HAP-1 (cell line): Measurements from ENCODE around the gene CREB1.

Experiments used
- DNase-seq, 2 experiments: peaks; one replicate each; pipeline ENCODE4 v3.0.0-alpha.2; 2016 to 2020; ENCODE audit warnings: low spot score in 2 of 2
- H3K27me3 ChIP-seq: fragments of 250-450 bp; sonication (Bioruptor Pico); 2 replicates; pipeline ENCODE4 v1.5.1; 2020; ENCODE audit warnings: low read depth, mild to moderate bottlenecking, moderate library complexity
- H3K36me3 ChIP-seq: fragments of 250-450 bp; sonication (Bioruptor Pico); replicated peaks from 2 replicates; pipeline ENCODE4 v1.5.1; 2020; ENCODE audit warnings: mild to moderate bottlenecking
- H3K4me1 ChIP-seq: fragments of 250-450 bp; sonication (Bioruptor Pico); 2 replicates; pipeline ENCODE4 v1.5.1; 2020; ENCODE audit warnings: mild to moderate bottlenecking
- H3K4me3 ChIP-seq: fragments of 250-450 bp; sonication (Bioruptor Pico); 2 replicates; pipeline ENCODE4 v1.5.1; 2020; ENCODE audit warnings: mild to moderate bottlenecking, moderate library complexity
- H3K9me3 ChIP-seq: fragments of 250-450 bp; sonication (Bioruptor Pico); 2 replicates; pipeline ENCODE4 v1.5.1; 2020; ENCODE audit warnings: mild to moderate bottlenecking, moderate library complexity
- in situ Hi-C: fragments of 300-500 bp; cut with MboI; formaldehyde crosslinking; loops from 3 replicates; pipeline ENCODE4 v1.14.3; 2020; ENCODE audit warnings: low sequenced_read_pairs, inconsistent platforms, mixed read lengths

CREB1 gene

GRCh38 chr2:207593277-207593676, 63.5 kb downstream of the CREB1 start:
- in situ Hi-C loops: no loop called here
- no peak for DNase-seq
- Histone ChIP-seq H3K9me3 (no peaks in the 10 kb centered on the region; the same call in 1 of the 2 replicates), H3K36me3 (peaks cover 24% of the 10 kb centered on the region), H3K4me1 (no peaks in the 10 kb centered on the region), H3K4me3 (no peak overlapping the region), H3K27me3 (no peaks in the 10 kb centered on the region)

- in situ Hi-C loops: no loop called here
- H3K4me1 ChIP-seq: no peaks in the 10 kb centered on the region
- H3K9me3 ChIP-seq: no peaks in the 10 kb centered on the region; the same call in 1 of the 2 replicates
- peaks cover 24% of the 10 kb centered on the region for H3K36me3 ChIP-seq
- DNase-seq: no peak
- no peaks in the 10 kb centered on the region for H3K27me3 ChIP-seq
- H3K4me3 ChIP-seq: no peak overlapping the region
Observed at GRCh38 chr2:207594264-207594663, 64.5 kb downstream of the CREB1 start.

- Histone ChIP-seq H3K9me3 (no peaks in the 10 kb centered on the region; the same call in 1 of the 2 replicates), H3K4me1 (no peaks in the 10 kb centered on the region), H3K27me3 (no peaks in the 10 kb centered on the region), H3K4me3 (no peak overlapping the region), H3K36me3 (peaks cover 24% of the 10 kb centered on the region)
- no peak for DNase-seq
- in situ Hi-C loops: no loop called here
Observed at GRCh38 chr2:207594731-207595130, 65.0 kb downstream of the CREB1 start.

- peaks cover 8% of the 10 kb centered on the region for H3K36me3 ChIP-seq
Observed at GRCh38 chr2:207599636-207600035, 69.9 kb downstream of the CREB1 start.

GRCh38 chr2:207600231-207600630, 70.5 kb downstream of the CREB1 start:
- no peaks in the 10 kb centered on the region for H3K4me1 ChIP-seq
- H3K36me3 ChIP-seq: peaks cover 13% of the 10 kb centered on the region
- in situ Hi-C loops: no loop called here
- H3K9me3 ChIP-seq: no peaks in the 10 kb centered on the region
- no peak for DNase-seq
- no peak overlapping the region for H3K4me3 ChIP-seq
- no peaks in the 10 kb centered on the region for H3K27me3 ChIP-seq

More at GRCh38 chr2:207599636-207600035, 69.9 kb downstream of the CREB1 start:
- Histone ChIP-seq H3K4me1 (no peaks in the 10 kb centered on the region), H3K27me3 (no peaks in the 10 kb centered on the region), H3K4me3 (no peak overlapping the region), H3K9me3 (no peaks in the 10 kb centered on the region)
- in situ Hi-C loops: no loop called here
- no peak for DNase-seq

GRCh38 chr2:207601774-207602173, 72.0 kb downstream of the CREB1 start:
- DNase-seq: no peak
- Histone ChIP-seq H3K4me1 (no peaks in the 10 kb centered on the region), H3K27me3 (no peaks in the 10 kb centered on the region), H3K4me3 (no peak overlapping the region), H3K36me3 (peaks cover 12% of the 10 kb centered on the region), H3K9me3 (no peaks in the 10 kb centered on the region)
- in situ Hi-C loops: no loop called here

- Histone ChIP-seq H3K4me1 (no peaks in the 10 kb centered on the region), H3K4me3 (no peak overlapping the region), H3K27me3 (no peaks in the 10 kb centered on the region), H3K36me3 (peaks cover 8% of the 10 kb centered on the region), H3K9me3 (no peaks in the 10 kb centered on the region)
- in situ Hi-C loops: no loop called here
- DNase-seq: no peak
Observed at GRCh38 chr2:207603486-207603885, 73.7 kb downstream of the CREB1 start.

- DNase-seq: no peak
- no peak overlapping the region for H3K4me3 ChIP-seq
- in situ Hi-C loops: no loop called here
- H3K27me3 ChIP-seq: no peaks in the 10 kb centered on the region
- H3K9me3 ChIP-seq: no peaks in the 10 kb centered on the region
- no peaks in the 10 kb centered on the region for H3K4me1 ChIP-seq
- H3K36me3 ChIP-seq: peaks cover 14% of the 10 kb centered on the region
Observed at GRCh38 chr2:207606399-207606798, 76.6 kb downstream of the CREB1 start.

GRCh38 chr2:207606829-207607228, 77.1 kb downstream of the CREB1 start:
- Histone ChIP-seq H3K4me3 (no peak overlapping the region), H3K36me3 (peaks cover 14% of the 10 kb centered on the region), H3K4me1 (no peaks in the 10 kb centered on the region), H3K9me3 (no peaks in the 10 kb centered on the region), H3K27me3 (no peaks in the 10 kb centered on the region)
- in situ Hi-C loops: no loop called here
- no peak for DNase-seq

GRCh38 chr2:207612714-207613113, 83.0 kb downstream of the CREB1 start:
- H3K27me3 ChIP-seq: no peaks in the 10 kb centered on the region
- in situ Hi-C loops: no loop called here
- no peak for DNase-seq
- H3K36me3 ChIP-seq: peaks cover 38% of the 10 kb centered on the region
- H3K4me3 ChIP-seq: no peak overlapping the region
- no peaks in the 10 kb centered on the region for H3K4me1 ChIP-seq
- H3K9me3 ChIP-seq: no peaks in the 10 kb centered on the region

GRCh38 chr2:207614824-207615223, 85.1 kb downstream of the CREB1 start:
- Histone ChIP-seq H3K27me3 (no peaks in the 10 kb centered on the region), H3K36me3 (peaks cover 45% of the 10 kb centered on the region), H3K9me3 (no peaks in the 10 kb centered on the region), H3K4me1 (no peaks in the 10 kb centered on the region), H3K4me3 (no peak overlapping the region)
- in situ Hi-C loops: no loop called here
- no peak for DNase-seq

GRCh38 chr2:207616185-207616584, 86.4 kb downstream of the CREB1 start:
- Histone ChIP-seq H3K36me3 (peaks cover 55% of the 10 kb centered on the region), H3K4me3 (no peak overlapping the region), H3K4me1 (no peaks in the 10 kb centered on the region), H3K27me3 (no peaks in the 10 kb centered on the region), H3K9me3 (no peaks in the 10 kb centered on the region)
- DNase-seq: no peak
- in situ Hi-C loops: no loop called here

GRCh38 chr2:207617011-207617671, 87.4 kb downstream of the CREB1 start:
- DNase-seq: no peak
- Histone ChIP-seq H3K4me1 (no peaks in the 10 kb centered on the region), H3K27me3 (no peaks in the 10 kb centered on the region), H3K36me3 (peaks cover 62% of the 10 kb centered on the region), H3K4me3 (no peak overlapping the region), H3K9me3 (no peaks in the 10 kb centered on the region)
- in situ Hi-C loops: no loop called here

GRCh38 chr2:207619764-207620203, 90.0 kb downstream of the CREB1 start:
- Histone ChIP-seq H3K9me3 (no peaks in the 10 kb centered on the region), H3K4me1 (peaks cover 3% of the 10 kb centered on the region; the same call in 1 of the 2 replicates), H3K36me3 (peaks cover 57% of the 10 kb centered on the region), H3K4me3 (no peak overlapping the region), H3K27me3 (no peaks in the 10 kb centered on the region)
- DNase-seq: no peak
- in situ Hi-C loops: no loop called here
